GM18867 (cell line): ENCODE results near the gene OSBPL10.
"Not testable (repeated sequence)": the region's sequence is repeated elsewhere in the genome, so short reads cannot be mapped to it uniquely, and the experiment has no call there.

Experiments used
- ATAC-seq: cut with Tn5 transposase; IDR thresholded peaks from one replicate; pipeline ENCODE4 v1.9.1; 2021; ENCODE audit warnings: mild to moderate bottlenecking, moderate library complexity; ENCODE audit not compliant: unreplicated experiment

The OSBPL10 gene

DNA sequence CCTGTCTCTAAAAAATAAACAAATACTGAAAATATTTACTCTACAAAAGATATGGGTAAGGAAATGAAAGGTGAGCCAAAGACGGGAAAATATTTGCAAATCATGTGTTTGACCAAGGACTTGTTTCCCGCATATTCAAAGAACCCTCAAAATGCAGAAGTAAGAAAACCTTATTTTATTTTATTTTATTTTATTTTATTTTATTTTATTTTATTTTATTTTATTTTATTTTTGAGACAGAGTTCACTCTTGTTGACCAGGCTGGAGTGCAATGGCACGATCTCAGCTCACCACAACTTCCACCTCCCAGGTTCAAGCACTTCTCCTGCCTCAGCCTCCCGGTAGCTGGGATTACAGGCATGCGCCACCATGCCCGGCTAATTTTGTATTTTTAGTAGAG is 11.9 kb upstream of the OSBPL10 start:
- ATAC-seq: not testable (repeated sequence)

DNA sequence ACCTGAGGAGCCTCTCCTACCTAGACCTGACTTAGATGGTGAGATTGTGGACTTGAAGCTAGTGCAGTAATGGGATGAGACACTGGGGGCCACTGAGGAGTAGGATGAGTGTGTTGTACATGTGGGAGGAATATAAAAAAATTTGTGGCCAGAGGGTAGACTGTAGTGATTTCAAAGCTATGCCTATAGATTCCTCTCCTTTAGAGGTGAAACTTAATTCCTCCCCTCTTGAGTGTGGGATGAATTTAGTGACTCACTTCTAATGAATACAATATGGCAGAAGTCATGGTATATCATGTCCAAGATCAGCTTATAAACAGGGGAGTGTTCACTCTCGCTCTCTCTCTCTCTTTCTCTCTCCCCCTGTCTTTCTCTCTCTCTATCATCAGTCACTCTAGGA is 7.2 kb upstream of the OSBPL10 start:
- no peak for ATAC-seq

DNA sequence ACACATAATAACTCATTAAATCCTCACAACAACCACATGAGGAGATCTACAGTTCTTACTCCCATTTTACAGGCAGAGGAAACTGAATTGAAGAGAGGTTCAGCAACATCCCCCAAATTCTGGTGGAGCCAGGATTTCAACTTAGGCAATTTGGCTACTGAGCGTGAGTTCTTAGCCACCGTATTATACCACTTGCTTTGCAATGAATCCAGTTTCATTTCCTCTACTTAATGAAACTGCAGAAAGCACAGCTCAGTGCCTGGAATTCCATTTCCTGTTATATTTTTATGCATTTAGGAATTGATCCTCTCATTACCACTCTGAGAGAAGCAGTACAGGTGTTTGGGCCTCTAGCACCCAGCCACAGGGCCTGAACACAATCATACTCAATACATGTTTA is 4.8 kb upstream of the OSBPL10 start:
- ATAC-seq: no peak

DNA sequence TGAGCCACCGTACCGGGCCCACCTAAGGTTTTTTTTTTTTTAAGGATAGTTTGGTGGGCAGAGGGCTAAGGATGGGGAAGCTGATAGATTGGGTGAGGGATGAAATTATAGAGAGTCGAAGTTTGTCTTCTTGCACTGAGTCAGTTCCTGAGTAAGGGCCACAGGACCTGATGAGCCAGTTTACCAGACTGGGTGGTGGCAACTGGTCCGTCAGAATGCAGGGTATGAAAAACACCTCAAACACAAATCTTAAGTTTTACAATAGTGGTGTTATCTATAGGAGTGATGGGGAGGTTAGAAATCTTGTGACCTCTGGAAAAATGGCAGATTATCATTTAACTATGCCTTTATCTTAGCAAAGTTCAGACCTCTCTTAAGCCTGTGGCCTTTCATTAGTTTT is 3.3 kb upstream of the OSBPL10 start:
- ATAC-seq: no peak

DNA sequence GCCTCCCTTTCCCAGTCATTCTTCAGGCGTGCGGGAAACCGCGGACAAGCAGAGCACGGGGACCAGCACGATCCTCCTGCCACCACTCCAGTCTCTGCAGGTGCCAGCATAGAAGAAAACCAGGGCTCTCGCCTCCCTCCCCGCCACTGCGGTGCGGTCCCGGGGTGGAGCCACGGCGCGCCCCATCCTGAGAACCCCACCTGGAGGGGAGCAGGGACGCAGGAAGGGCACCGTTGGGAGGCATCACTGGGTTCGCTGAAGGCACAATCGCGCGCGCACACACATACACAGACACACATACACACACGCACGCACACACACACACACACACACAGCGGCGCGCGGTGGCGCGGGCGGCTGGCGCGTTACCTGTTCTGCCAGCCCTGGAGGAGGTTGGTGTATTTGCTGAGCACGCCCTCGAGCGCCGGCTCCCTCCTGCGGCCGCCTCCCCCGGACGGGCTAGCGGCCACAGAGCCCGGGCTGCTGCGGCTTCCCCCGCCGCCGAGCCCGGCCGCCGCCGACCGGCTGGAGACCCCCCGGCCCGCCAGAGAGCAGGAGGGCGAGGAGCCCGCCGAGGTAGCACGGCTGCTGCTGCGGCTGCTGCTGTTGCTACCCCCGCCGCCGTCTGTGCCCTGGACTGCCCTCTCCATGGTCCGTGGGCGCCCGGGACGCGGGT is 394 bp downstream of the OSBPL10 start:
- ATAC-seq: peak; percentile 59

DNA sequence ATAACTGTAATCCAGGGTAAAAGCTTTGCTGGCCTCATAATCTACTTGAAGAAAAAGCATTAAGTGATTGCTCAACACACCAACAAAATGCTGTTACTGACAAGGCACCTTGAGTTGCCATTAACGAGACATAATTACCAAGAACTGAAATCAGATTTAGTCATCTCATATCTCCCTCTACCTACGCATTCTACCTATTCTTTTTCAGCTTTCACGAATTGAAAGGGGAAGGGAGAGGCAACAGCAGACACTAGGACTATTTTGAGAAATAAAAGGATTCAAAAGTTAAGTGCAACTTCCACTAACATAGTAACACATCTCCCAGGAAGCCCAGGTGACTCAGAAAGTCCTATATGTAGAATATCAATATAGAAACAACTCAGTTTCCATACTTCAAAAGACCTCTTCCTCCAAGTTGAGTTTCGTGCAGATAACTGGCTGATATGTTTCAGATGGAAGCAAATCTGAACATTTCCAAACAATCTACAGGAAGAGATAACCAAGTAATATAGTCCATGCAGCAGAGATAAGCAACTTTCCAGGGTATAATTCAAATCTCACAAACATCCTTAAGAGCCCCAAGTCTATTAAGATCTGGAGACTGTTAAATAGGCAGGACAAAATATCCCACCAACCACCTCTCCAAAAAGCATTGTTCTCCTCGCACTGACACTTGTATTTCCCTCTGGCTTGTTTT is 1.9 kb downstream of the OSBPL10 start:
- ATAC-seq: peak; percentile 46

DNA sequence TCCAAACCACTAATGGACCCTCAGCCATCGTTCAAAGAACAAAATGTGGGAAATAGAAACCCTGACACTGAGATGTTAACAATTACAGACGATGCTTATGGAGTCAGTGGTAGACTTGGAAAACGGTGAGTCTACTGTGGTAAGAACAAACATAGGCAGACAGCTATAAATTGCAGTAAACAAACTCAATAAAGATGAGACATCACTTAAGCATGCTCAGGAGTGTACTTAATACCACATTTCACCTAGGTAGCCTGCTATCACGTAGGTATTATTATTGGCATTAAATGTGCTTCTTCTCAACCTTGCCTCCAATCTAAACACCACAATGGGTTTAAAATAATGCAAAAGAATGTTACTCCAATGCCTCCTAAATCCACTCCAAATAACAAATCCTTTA is 2.5 kb downstream of the OSBPL10 start:
- no peak for ATAC-seq

DNA sequence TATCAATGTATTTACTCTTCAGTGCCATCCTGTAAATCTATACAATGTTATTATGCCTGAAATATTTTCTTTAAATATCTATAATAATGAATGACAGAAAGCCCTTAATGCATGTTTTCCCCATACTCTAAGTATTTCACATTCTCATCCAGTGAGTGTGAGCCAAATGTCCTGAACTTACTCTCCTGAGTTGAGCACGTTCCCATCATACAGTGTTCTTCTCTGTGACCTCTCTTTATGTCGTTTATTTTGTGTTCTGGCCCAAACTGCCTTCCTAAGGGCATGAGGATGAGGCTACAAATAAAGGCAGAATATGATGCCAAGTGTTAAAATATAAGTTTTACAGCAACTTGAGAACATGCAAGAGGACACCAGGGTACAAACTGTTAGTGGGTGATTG is 3.3 kb downstream of the OSBPL10 start:
- ATAC-seq: no peak

DNA sequence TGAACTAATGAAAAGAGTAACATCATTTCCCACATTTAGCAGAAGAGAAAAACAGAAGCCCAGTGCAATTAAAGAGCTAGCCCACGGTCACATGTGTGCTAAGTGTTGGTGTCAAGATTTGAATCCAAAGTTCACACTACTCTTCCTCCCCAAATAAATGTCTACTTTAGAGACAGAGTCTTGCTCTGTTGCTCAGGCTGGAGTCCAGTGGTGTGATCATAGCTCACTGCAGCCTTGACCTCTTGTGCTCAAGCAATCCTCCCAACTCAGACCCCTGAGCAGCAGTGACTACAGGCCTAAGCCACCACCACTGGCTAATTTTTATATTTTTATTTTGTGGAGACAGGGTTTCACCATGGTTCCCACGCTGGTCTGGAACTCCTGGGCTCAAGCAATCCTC is 4.8 kb downstream of the OSBPL10 start:
- no peak for ATAC-seq

DNA sequence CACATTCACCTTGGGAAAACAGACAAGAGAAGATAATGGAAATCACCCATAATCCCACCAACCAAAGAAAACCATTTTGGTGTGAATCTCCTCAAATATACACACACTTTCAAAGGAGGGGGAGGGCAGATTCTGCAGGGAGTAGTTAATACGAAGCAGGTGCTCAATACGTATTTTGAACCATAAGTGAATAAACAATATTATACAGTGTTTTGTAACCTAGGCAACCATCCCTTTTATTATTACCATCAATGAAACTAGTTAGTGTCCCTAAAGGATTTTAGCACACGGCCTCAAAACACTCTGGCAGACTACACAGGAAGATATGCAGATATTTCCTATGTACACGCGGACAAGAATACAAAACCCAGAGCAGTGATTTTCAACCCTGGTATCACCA is 6.1 kb downstream of the OSBPL10 start:
- no peak for ATAC-seq

DNA sequence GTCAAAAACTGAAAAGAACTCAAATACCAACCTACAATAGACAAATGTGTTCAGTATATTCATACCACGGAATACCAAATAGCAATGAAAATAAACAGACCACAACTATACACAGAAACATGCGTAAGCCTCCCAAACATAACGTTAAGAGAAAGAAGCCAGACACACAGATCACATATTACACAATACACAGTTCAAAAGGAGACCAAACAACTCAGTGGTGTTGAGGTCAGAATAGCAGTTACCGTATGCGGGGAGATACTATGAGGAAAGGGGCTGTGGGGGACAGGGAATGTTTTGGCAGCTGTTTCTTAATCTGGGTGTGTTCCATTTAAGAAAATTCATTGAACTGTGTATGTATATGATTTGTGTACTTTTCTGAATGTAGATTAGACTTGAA is 6.6 kb downstream of the OSBPL10 start:
- no peak for ATAC-seq

DNA sequence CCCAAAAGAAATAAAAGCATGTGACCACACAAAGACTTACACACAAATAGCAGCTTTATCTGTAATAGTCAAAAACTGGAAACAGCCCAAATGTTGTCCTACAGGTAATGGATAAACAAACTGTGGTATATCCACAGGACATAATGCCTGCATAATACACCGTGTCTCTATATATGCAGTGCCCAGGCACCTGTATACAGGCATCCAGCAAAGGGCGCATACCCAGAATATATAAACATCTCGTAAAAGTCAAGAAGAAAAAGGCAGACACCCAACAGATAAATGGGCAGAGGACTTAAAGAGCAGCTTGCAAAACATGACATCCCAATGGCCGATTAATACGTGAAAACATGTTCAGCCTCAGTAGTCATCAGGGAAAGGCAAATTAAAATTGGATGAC is 7.2 kb downstream of the OSBPL10 start:
- no peak for ATAC-seq

DNA sequence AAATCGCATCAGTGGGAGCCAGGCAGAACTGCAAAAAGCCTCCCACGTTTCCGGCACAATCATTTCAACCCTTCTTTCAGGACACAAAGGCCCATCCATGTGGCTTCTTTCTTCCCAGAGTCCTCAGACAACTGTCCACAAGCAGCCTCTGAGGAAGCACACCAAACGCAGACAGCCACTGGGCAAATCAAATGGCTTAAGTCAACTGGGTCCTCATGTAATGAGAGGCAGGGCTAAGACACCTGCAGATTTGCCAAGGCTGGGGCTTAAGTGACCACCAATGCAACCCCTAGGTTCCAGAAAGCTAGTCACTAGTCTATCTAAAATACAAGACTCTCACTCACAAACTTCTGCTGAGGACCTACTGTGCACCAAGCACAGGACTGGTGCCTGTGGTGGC is 8.0 kb downstream of the OSBPL10 start:
- no peak for ATAC-seq

DNA sequence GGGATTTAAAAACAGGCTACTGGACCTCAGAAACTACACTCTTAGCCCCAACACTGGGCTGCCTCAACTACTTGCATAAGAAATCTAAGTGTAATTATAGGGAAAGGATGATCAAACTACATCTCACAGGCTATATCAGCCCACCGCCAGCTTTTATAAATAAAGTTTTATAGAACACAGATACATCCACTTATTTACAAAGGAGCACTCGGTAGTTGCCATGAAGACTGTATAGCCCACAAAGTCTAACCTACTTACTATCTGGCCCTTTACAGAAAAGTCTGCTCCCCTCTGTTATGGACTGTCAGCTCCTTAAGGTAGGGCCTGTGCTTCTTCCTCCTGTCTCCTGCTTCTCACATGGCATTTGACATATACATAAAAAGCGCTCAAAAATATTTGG is 9.5 kb downstream of the OSBPL10 start:
- no peak for ATAC-seq

DNA sequence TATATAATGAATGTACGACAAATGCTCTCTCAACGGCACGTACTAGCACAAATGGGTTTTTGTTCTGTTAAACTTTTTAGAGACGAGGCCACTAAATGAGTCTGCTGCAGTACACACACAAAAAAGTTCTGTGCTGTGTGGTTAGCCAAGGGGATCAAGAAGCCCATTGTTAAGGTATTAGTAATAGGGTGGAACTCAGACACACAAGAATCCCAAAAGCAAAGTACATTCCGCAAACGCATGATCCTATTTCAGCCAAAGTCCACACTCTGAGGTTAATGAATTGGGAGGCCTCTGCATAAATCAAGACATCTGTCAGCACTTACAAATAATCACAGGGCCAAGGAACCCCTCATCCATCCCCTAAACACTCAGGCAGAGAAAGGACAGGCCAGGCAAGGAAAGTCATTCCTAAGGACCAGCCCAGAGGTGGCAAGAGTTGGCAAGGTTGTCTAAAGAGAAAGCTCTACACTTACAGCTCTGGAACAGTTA is 12.1 kb downstream of the OSBPL10 start:
- no peak for ATAC-seq

DNA sequence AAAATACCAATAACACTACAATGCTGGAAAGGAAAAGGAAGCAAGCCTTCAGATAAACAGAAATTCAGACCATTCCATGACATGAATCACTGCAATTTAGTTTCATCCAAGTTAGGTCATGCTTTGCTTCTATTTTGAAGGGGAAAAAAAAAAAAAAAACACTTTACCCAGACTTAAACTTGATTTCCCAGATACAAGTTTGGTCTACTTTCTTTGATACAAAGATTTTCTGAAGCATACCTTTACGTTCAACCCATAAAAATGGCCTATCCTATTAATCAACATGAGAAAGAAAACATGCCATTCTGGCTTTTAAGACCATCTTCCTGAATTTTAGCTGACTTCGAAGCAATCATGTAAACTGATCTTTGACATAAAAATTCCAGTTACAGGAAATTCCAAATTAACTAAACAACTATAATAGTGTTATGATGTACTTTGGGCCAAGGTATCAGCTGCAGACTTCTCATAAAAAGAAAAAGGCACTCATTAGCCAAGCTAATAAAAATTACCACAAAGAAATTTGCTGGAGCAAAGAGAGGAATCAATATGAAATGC is 12.6 kb downstream of the OSBPL10 start:
- no peak for ATAC-seq

DNA sequence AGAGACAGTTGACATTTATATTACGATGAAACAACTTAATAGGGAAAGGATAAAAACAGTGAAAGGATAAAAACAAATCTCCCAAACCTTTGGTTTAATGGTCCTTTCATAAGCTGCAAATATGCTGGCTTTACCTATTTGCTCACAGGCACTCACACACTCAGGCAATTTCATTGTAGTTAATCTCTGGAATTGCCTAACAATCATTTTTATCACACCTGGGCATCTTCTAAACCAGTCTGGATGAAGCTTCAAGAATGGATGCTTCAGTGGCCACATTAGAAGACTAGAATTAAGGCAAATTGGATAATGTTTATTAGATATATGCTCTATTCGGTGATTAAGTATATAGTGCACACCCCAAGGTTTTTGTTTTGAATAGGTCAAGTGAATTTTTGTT is 13.5 kb downstream of the OSBPL10 start:
- ATAC-seq: no peak

DNA sequence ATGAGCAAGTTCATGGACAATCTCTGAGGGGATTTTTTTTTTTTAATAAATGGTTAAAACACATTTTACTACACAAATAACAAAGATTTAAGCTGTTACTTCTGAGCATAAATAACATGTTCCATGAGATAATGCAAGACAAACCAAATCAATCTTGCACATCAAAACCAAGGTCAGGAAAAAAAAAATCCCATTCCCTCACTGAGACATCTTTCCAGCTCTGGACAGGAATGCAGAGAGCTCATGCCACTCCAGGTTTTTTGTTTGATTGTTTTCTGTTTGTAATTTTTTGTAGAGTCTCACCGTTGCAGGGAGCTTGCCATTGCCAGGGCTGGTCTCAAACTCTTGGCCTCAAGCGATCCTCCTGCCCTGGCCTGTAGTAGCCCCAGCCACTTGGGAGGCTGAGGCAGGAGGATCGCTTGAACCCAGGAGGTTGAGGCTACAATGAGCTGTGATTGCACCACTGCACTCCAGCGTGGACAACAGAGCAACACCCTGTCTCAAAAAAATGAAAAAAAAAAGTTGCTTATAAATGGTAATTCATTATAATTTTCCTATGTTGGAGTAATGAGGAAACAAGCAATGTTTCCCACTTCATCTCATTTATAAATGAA is 14.0 kb downstream of the OSBPL10 start:
- ATAC-seq: no peak

DNA sequence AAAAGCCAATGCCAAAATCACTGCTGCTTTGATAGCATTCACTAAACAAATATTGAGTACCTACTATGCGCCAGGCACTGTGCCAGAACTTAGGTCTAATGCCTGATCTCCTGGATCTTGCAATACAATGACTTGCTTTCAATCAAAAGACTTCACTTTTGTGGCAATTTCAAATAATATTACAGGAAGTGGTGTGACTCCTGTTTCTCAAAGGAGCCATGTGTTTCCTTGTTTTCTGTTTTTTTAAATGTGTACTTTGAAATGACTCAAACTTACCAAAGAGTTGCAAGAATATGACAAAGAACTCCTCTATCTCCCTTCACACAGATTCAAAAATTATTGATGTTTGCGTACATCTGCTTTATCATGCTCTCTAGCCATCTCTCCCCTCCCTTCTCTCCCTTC is 18.3 kb downstream of the OSBPL10 start:
- ATAC-seq: no peak

DNA sequence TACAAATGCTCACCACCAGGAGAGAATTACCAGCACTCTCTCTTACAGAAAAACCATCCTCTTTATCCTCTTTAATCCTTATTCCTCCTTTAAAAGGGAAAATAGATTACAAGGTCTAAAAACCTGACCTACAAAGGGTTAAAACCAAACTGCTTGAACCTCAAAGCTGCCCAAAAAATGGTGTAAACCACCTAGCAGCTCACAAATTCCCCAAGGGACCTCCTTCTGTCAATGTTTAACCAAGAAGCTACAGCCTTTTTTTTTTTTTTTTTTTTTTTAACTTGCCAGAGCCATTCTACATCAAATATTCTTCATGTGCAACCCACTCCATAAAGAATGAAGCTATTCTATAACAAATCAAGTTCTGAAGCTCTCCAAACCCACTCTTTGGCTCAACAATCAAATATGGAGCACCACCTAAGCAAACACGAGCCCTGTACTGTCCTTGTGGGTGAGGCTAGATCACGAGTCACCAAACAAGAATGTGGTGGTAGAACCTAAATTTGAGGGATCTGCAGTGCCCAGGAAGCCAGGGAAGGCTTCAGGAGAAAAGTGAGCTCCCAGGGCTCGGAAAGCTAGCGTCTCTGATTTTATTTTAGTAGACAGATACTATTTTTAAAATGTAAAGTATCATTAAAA is 20.1 kb downstream of the OSBPL10 start:
- ATAC-seq: peak; percentile 59
